Measurements from ENCODE around the gene ZNF784. TPM values are rescaled to one million over a fixed set of nuclear protein-coding genes. Genes with fewer than 3 reads are reported as not detected.

Gene ZNF784, protein sequence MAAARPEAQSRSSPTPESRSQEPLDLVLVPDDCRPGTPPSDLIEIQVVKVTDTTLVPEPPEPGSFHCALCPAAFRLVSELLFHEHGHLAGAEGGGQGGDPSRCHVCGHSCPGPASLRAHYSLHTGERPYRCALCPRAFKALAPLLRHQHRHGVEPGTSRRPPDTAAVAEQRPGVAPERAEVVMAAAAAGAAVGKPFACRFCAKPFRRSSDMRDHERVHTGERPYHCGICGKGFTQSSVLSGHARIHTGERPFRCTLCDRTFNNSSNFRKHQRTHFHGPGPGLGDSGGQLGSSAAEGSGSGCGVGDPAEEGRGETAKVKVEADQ
- total RNA-seq = 1 to 10 TPM; 3.3 to 3.4 (median 3.4) TPM

DNA sequence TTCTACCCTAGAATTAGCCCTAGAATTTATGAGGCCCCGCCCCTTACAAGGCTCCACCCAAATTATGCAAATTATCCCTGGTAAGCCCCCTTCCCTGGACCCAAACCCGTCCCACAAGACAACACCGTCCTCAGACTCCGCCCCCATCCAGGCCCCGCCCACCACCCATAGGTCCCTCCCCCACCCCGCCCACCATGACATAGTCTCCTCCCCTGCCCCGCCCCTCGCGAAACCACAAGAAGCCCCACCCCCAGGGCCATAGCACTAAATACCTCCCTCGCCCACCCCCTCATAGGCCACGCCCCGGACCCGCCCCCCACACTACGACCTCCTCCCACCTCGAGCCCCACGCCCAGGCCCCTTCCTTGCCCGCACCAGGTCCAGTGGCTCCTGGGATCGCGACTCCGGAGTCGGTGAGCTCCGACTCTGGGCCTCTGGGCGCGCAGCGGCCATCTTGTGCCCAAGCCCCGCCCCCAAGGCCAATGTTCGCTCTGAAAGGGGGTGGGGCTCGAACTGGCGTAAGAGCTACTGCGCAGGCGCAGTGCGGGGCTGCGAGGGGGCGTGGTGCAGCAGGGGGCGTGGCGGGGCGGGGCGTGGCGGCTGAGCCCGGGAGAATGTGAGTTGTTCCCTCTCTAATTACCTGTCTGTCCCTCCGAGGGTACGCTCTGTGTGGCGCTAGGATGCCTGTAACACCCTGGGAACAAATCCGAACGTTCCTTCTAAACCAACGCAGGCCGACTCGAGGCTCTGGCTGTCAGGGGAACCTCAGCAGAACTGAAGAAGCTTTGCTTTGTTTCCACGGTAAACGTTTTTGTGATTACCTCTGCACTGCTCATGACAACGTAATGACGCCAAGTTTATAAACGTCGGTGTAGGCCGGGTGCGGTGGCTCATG lies at the start of gene ZNF784:
ZNF784 (minus strand) TSS at position 458 of the 895 bp plus-strand sequence; CDS start at position 453, 5 bp downstream.
- Mint-ChIP-seq H3K9me3 (no peaks in the 10 kb centered on the region), H3K4me3 (peak within 1 kb of the TSS; percentile 87), H3K4me1 (ENCODE audit: low read depth) (peaks cover 51% of the 10 kb centered on the region), H3K36me3 (ENCODE audit: insufficient read depth) (peaks cover 4% of the 10 kb centered on the region), H3K27me3 (ENCODE audit: low read depth) (no peaks in the 10 kb centered on the region)
- DNase-seq (peak; percentile 95), ATAC-seq (peak; percentile 80 to 81)

DNA sequence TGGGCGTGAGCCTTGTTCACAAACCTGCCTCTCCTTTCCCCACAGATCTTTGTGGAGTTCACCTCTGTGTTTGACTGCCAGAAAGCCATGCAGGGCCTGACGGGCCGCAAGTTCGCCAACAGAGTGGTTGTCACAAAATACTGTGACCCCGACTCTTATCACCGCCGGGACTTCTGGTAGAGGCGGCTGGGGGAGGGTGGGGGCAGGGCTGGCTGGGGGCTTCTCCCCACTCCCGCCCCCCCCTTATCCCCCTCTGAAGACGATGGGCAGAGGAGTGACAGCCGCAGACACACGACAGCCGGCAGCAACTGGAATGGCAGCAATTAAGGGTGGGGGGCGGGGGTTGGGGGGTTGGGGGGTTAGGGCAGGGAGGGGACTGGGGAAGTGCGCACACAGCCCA lies 49.5 kb upstream of the ZNF784 start:
- ATAC-seq (no peak), DNase-seq (no peak)
- peaks cover 29% of the 10 kb centered on the region for H3K36me3 Mint-ChIP-seq (ENCODE audit: insufficient read depth)
- peak overlapping the region; percentile 41 for H3K4me3 Mint-ChIP-seq
- no peaks in the 10 kb centered on the region for H3K9me3 Mint-ChIP-seq
- H3K4me1 Mint-ChIP-seq (ENCODE audit: low read depth) = peaks cover 62% of the 10 kb centered on the region
- no peaks in the 10 kb centered on the region for H3K27me3 Mint-ChIP-seq (ENCODE audit: low read depth)

DNA sequence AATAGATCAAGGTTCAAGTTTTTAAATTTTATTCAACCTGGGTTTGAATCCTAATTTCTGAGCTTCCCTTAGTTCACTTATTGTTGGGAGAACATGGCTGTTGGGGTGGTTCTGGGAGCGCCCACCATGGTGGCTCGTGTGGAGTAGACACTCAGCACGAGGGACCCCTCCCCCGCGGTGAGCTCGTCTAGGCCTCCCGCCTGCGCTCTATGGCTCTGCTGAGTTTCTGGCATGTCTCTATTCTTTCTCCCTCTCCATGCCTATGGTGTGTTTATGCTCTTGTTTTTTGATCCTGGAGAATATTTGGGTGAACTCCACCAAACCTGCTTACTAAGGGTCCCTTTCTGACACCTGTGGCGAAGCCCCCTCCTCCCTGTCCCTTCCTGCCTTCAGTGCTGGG lies 49.1 kb upstream of the ZNF784 start:
- H3K27me3 Mint-ChIP-seq (ENCODE audit: low read depth) = no peaks in the 10 kb centered on the region
- peak overlapping the region; percentile 41 for H3K4me3 Mint-ChIP-seq
- peaks cover 29% of the 10 kb centered on the region for H3K36me3 Mint-ChIP-seq (ENCODE audit: insufficient read depth)
- no peaks in the 10 kb centered on the region for H3K9me3 Mint-ChIP-seq
- peaks cover 59% of the 10 kb centered on the region for H3K4me1 Mint-ChIP-seq (ENCODE audit: low read depth)
- ATAC-seq (no peak), DNase-seq (no peak)

DNA sequence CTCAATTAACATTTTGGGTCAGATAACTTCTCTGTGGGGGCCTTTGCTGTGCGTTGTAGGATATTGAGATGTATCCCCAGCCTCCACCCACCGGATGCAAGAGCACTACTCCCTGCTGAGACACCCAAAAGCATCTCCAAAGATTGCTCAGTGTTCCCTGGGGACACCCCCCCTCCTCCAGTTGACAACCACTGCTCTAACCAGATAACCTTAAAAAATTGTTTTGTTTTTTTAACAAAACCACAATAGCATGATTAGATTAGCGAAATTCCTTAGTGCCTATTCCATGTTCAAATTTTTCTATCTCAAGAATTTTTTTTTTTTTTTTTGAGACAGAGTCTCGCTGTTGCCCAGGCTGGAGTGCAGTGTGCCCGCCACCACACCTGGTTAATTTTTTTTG lies 48.1 kb upstream of the ZNF784 start:
- H3K36me3 Mint-ChIP-seq (ENCODE audit: insufficient read depth) = peaks cover 30% of the 10 kb centered on the region
- DNase-seq (no peak), ATAC-seq (no peak)
- peaks cover 49% of the 10 kb centered on the region for H3K4me1 Mint-ChIP-seq (ENCODE audit: low read depth)
- no peaks in the 10 kb centered on the region for H3K27me3 Mint-ChIP-seq (ENCODE audit: low read depth)
- no peaks in the 10 kb centered on the region for H3K9me3 Mint-ChIP-seq
- H3K4me3 Mint-ChIP-seq = no peak overlapping the region

DNA sequence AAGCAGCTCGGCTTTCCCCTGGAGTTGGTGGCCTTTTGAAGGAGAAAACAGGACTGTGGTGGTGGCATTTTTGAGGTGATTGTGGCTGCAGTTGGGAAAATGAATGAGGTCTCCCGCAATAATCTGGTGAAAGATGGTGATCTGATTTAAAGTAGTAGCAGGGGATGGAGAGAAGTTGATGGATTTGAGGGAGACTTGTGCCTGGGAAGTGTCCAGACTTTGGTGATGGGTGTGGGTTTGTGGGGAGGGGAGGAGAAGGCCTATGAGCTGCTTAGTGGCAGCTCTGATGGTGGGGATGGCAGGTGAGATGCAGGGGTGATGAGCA lies 46.6 kb upstream of the ZNF784 start:
- ATAC-seq (no peak), DNase-seq (no peak)
- Mint-ChIP-seq H3K27me3 (ENCODE audit: low read depth) (no peaks in the 10 kb centered on the region), H3K9me3 (no peaks in the 10 kb centered on the region), H3K4me1 (ENCODE audit: low read depth) (peaks cover 35% of the 10 kb centered on the region), H3K36me3 (ENCODE audit: insufficient read depth) (peaks cover 30% of the 10 kb centered on the region), H3K4me3 (no peak overlapping the region)

DNA sequence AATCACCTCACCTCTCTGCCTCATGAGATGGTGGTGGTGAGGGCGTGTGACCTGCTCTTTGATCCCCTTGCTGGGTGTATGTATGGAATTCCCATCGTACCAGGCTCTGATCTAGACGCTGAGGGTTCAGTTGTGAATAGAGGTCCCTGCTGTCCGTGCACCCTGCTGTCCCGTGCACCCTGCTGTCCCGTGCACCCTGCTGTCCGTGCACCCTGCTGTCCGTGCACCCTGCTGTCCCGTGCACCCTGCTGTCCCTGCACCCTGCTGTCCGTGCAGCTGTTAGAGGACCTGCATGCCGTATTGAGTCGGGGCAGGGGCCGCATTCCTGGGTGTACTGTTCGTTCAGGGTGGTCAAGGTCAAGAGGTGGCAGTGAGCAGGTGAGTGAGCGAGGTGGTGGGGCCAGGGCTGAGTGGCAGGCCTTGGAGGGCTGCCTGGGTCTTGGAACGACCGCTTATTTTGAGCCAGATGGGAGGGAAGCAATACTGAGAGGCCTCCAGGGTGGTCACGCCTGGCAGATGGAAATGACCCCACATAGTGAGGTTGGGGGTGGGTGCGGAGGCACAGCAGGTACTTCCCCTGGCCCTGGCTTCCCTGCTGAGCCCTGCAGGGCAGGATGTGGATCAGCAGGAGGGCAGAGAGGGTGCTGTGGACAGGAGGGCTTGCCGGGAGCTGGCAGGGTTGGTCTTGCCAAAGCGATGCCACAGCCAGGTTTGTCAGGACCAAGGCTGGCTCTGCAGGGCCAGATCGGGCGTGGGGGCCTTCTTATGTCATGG lies 46.1 kb upstream of the ZNF784 start:
- DNase-seq = no peak
- peaks cover 31% of the 10 kb centered on the region for H3K4me1 Mint-ChIP-seq (ENCODE audit: low read depth)
- no peaks in the 10 kb centered on the region for H3K27me3 Mint-ChIP-seq (ENCODE audit: low read depth)
- H3K36me3 Mint-ChIP-seq (ENCODE audit: insufficient read depth) = peaks cover 32% of the 10 kb centered on the region
- H3K9me3 Mint-ChIP-seq = no peaks in the 10 kb centered on the region
- H3K4me3 Mint-ChIP-seq = no peak overlapping the region
- ATAC-seq = no peak

DNA sequence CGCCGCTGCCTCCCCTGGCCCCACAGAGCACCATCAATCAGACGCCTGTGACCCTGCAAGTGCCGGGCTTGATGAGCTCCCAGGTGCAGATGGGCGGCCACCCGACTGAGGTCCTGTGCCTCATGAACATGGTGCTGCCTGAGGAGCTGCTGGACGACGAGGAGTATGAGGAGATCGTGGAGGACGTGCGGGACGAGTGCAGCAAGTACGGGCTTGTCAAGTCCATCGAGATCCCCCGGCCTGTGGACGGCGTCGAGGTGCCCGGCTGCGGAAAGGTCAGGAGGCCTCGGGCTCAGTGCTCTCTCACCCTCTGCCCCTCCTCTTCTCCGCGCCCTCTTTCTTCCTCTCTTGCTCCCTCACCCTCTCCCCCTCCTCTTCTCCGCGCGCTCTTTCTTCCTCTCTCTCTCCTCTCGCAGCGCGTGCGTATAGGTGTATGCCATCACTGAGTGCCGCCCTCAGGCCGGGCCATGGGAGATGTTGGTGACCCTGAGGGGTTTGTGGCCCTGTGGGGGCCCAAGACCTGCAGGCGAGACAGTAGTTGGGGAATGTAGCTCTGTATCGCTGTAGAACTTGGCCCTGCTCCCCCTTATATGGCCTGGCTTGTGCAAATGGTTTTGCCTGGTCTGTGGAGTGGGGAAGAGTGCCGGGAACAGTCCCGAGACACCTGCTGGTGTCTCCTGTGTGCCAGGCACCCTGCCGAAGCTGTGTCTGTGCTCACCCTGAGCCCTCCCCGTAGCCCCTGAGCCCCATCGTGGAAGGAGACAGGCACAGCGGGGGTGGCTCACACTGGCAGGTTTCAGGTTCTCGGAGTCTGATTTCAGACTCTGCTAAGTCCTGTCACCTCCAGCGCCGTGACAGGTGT lies 45.3 kb upstream of the ZNF784 start:
- H3K9me3 Mint-ChIP-seq = no peaks in the 10 kb centered on the region
- H3K4me1 Mint-ChIP-seq (ENCODE audit: low read depth) = peaks cover 30% of the 10 kb centered on the region
- ATAC-seq (no peak), DNase-seq (no peak)
- no peaks in the 10 kb centered on the region for H3K27me3 Mint-ChIP-seq (ENCODE audit: low read depth)
- peaks cover 32% of the 10 kb centered on the region for H3K36me3 Mint-ChIP-seq (ENCODE audit: insufficient read depth)
- no peak overlapping the region for H3K4me3 Mint-ChIP-seq

DNA sequence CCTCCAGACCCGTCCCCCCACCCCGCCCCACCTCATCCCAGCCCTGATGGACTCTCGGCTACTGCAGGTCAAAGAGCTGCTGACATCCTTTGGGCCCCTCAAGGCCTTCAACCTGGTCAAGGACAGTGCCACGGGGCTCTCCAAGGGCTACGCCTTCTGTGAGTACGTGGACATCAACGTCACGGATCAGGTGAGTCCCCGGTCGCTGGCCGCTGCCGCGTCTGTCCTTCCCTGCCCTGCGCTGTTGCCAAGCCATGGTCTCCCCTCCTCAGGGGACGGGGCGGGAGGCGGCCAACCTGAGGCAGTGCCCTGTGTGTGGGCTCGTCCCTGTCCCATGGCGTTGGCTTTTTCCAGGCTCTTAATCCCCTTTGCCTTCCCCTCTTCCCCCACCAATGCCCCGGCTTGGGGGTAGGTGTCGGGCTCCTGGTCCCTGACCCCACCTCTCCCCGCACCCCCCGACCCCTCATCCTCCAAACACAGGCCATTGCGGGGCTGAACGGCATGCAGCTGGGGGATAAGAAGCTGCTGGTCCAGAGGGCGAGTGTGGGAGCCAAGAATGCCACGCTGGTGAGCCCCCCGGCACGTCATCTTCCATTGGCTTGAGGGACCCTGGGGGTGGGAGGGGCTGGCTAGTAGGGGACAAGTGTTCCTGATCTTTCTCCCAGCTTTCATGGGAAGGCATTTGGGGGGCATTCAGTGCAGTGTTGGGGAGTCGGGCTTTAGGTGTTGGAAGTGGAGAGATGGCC lies 44.4 kb upstream of the ZNF784 start:
- DNase-seq (no peak), ATAC-seq (no peak)
- no peaks in the 10 kb centered on the region for H3K9me3 Mint-ChIP-seq
- peaks cover 35% of the 10 kb centered on the region for H3K36me3 Mint-ChIP-seq (ENCODE audit: insufficient read depth)
- peaks cover 26% of the 10 kb centered on the region for H3K4me1 Mint-ChIP-seq (ENCODE audit: low read depth)
- no peak overlapping the region for H3K4me3 Mint-ChIP-seq
- no peaks in the 10 kb centered on the region for H3K27me3 Mint-ChIP-seq (ENCODE audit: low read depth)

DNA sequence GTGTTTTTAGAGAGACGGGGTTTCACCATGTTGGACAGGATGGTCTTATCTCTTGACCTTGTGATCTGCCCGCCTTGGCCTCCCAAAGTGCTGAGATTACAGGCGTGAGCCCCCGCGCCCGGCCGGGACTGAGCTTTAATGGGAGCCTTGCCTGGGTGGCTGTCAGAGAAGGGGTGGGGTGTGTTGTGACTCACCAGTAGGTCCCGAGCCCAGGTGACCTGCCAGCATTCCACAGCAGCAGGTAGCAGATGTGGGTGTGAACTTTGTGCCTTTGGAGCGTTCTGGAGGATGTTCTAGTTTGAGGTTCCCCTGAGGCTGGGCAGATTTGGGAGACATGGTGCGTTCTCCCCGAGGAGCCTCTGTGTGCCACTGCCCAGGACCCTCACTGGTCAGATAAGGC lies 43.6 kb upstream of the ZNF784 start:
- H3K4me1 Mint-ChIP-seq (ENCODE audit: low read depth) = peaks cover 24% of the 10 kb centered on the region
- peaks cover 39% of the 10 kb centered on the region for H3K36me3 Mint-ChIP-seq (ENCODE audit: insufficient read depth)
- ATAC-seq (no peak), DNase-seq (no peak)
- no peaks in the 10 kb centered on the region for H3K9me3 Mint-ChIP-seq
- H3K27me3 Mint-ChIP-seq (ENCODE audit: low read depth) = no peaks in the 10 kb centered on the region
- H3K4me3 Mint-ChIP-seq = no peak overlapping the region

DNA sequence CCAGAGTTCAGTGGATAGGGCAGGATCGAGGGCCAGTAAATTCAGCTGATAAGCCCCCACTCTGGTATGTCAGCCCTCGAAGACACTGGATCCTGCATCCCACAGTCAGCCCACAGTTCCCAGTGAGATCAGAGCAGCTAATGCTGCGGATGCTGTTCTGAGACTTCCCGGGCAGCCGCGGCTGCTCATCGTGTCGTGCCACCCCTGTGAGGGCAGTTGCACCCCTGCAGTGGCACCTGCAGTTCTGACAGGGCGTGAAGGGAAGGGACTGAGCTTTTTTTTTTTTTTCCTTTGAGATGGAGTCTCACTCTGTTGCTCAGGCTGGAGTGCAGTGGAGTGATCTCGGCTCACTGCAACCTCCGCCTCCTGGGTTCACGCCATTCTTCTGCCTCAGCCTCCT lies 43.1 kb upstream of the ZNF784 start:
- no peaks in the 10 kb centered on the region for H3K27me3 Mint-ChIP-seq (ENCODE audit: low read depth)
- no peak for ATAC-seq
- no peak overlapping the region for H3K4me3 Mint-ChIP-seq
- no peak for DNase-seq
- peaks cover 27% of the 10 kb centered on the region for H3K4me1 Mint-ChIP-seq (ENCODE audit: low read depth)
- no peaks in the 10 kb centered on the region for H3K9me3 Mint-ChIP-seq
- H3K36me3 Mint-ChIP-seq (ENCODE audit: insufficient read depth) = peaks cover 44% of the 10 kb centered on the region

DNA sequence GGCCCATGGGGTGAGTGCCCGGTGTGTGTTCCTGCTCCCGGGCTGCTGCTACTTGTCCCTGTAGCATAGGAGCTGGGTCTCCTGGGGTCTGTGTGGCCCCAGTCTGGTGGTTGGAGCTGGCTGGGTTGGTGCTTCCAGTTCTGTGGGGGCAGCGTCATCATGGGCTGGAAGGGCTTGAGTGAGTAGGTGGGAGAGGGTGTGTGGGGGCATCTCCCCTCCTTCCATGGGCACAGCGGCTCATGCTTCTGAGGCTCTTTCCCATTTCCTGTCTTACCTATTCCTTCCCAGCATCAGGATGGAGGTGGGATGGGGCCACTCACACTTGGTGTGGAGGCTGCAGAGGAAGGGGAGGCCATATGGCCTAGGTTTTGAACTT lies 42.6 kb upstream of the ZNF784 start:
- H3K4me1 Mint-ChIP-seq (ENCODE audit: low read depth) = peaks cover 24% of the 10 kb centered on the region
- DNase-seq = no peak
- peaks cover 44% of the 10 kb centered on the region for H3K36me3 Mint-ChIP-seq (ENCODE audit: insufficient read depth)
- ATAC-seq = no peak
- H3K27me3 Mint-ChIP-seq (ENCODE audit: low read depth) = no peaks in the 10 kb centered on the region
- no peak overlapping the region for H3K4me3 Mint-ChIP-seq
- H3K9me3 Mint-ChIP-seq = no peaks in the 10 kb centered on the region

DNA sequence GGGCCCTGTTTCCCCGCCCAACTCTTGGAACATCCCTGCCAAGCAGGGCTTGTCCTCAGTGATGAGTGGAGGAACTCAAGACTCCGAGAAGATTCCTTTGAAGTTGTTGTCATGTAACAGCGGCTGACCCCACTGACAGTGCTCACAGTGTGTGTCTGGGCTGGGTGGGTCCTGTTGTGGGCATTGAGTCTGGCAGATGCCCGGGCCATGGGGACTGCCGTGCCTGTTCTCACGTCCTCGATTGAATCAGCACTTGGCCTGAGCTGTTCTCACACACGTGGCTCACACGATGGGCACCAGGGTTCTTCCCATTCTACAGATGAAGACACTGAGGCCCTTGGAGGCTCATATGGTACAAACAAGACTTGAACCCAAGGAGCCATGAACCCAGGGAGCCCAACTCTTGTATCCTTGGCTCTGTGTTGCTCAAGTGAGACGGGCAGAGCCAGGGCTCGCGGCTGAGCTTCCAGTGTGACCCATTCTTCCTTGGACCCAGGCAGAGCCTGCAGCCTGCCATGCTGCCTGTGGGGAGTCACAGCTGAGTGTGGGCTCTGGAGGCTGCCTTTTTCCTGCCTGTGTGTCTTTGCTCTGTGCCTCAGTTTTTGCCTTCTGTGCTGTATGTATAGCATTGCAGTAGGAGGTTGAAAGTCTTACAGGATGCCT lies 42.1 kb upstream of the ZNF784 start:
- Mint-ChIP-seq H3K36me3 (ENCODE audit: insufficient read depth) (peaks cover 46% of the 10 kb centered on the region), H3K27me3 (ENCODE audit: low read depth) (no peaks in the 10 kb centered on the region), H3K9me3 (no peaks in the 10 kb centered on the region), H3K4me1 (ENCODE audit: low read depth) (peaks cover 24% of the 10 kb centered on the region), H3K4me3 (no peak overlapping the region)
- ATAC-seq (no peak), DNase-seq (no peak)

All from activated T-cell treated with anti-CD3 and anti-CD28 coated beads, Interleukin-2, amount 50 U/mL, for 4 hours (primary cell).